ENCODE data around the gene KLHDC10. TPM values are rescaled to one million over a fixed set of nuclear protein-coding genes. Genes with fewer than 3 reads are reported as not detected.

KLHDC10 gene
- total and polyA plus RNA-seq, 9 donors = 33.3 to 45.7 (median 41.4) TPM

DNA sequence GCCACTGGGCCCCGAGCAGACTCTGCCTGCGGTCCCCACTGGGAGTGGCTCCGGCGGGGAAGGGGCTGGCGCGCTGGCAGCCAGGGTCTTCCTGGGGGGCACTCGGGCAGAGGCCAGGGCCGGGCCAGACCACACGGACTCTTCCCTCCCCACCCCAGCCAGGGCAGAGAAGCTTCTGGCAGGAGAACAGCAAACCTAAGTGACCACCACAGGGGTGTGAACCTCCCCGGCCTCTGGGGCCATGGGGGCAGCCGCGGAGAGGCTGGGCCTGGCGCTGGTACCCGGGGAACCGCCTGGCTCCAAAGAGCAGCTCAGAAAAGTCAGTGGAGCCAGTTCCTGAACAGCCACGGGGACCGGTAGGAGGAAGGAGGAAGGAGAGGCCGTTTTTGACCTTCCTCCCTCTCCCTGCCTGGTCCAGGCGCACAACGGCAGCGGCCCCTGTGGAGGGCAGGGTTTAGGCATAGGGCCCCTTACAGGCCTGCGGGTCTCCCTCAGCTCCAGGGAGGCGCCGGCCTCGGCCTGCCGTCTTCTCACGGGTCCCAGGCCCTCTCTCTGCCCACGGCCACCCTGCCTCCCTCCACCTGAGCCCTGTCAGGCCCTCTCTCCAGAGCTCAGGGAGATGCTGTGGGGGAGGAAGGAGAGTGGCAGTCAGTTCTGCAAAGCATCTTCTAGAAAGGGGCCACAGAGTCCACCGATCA, 83.0 kb downstream of the KLHDC10 start:
- no peak for DNase-seq
- Histone ChIP-seq H3K36me3 (ENCODE audit: control insufficient read depth, insufficient read depth, low read length) (peaks cover 5% of the 10 kb centered on the region), H3K27me3 (ENCODE audit: control insufficient read depth, insufficient read depth, low read length) (no peaks in the 10 kb centered on the region), H3K9me3 (replicated peaks; ENCODE audit: control insufficient read depth, low read depth, low read length) (peaks cover 2% of the 10 kb centered on the region), H3K27ac (ENCODE audit: low read length) (peak overlapping the region; percentile 54), H3K4me1 (ENCODE audit: control insufficient read depth, insufficient read depth, low read length) (peaks cover 44% of the 10 kb centered on the region), H3K4me3 (ENCODE audit: low read length) (no peak overlapping the region)
- 25% methylated on average over 11 of the region's 29 CpGs for WGBS (ENCODE audit: insufficient coverage)

DNA sequence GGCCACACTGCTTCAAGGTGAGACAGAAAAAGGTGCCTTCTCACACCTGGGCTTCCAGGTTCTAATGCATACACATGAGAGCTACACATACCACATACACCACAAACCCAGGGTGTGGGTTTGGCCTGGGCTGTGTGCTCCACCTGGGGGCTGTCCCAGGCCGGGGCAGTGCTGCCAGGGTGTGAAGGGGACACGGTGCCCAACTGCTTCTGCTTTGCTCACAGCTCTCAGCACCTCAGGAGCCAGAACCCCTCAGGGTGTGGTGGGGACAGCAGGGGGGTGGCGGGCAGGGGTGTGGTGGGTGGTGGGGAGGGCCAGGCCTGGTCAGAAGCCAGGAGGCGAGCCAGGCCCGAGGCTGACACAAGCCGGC, 83.8 kb downstream of the KLHDC10 start:
- Histone ChIP-seq H3K9me3 (replicated peaks; ENCODE audit: control insufficient read depth, low read depth, low read length) (peaks cover 2% of the 10 kb centered on the region), H3K4me1 (ENCODE audit: control insufficient read depth, insufficient read depth, low read length) (peaks cover 37% of the 10 kb centered on the region), H3K36me3 (ENCODE audit: control insufficient read depth, insufficient read depth, low read length) (peaks cover 5% of the 10 kb centered on the region), H3K27me3 (ENCODE audit: control insufficient read depth, insufficient read depth, low read length) (no peaks in the 10 kb centered on the region), H3K27ac (ENCODE audit: low read length) (peak overlapping the region; percentile 54), H3K4me3 (ENCODE audit: low read length) (no peak overlapping the region)
- no peak for DNase-seq
- 58% methylated on average over 4 of the region's 6 CpGs for WGBS (ENCODE audit: insufficient coverage)

DNA sequence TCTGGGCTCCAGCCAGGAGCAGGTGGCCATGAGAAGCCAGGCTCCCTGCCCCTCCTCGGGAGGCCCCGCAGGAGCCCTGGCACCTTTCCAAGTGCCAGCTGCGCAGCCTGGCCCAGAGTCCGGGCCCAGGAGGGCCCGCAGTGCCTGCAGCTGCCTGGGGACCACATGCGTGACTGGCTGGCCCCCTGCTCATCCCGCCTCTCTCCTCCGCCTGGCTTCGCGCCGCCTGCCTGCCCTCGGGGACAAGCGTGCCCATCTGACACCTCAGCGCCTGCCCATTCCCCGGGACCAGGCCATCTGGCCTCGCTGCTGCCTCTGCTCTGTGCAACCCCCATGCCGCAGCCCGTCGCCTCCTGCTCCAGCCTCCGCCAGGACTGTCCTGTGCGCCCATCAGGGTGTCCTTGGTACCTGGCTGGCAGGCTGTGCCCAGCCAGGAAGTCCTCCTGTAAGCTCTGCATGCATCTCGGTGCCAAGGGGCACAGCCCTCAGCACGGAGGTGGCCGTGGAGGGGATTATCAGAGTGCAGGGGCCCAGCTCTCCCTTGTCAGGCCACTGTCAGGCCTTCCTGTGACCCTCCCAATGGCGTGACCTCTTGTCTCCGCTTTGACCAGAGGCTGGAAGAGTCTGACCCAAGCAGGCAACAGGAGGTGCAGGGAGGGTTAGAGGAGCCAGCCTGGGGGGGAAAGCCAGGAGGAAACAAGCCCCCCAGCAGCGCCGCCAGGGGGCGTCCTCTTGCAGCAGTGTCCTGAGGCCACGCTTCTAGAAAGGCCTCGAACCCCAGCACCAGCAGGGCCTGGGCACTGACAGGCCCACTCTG, 84.4 kb downstream of the KLHDC10 start:
- peaks cover 5% of the 10 kb centered on the region for H3K36me3 ChIP-seq (ENCODE audit: control insufficient read depth, insufficient read depth, low read length)
- peaks cover 2% of the 10 kb centered on the region for H3K9me3 ChIP-seq (replicated peaks; ENCODE audit: control insufficient read depth, low read depth, low read length)
- peak overlapping the region; percentile 31 for H3K27ac ChIP-seq (ENCODE audit: low read length)
- no peaks in the 10 kb centered on the region for H3K27me3 ChIP-seq (ENCODE audit: control insufficient read depth, insufficient read depth, low read length)
- peaks cover 31% of the 10 kb centered on the region for H3K4me1 ChIP-seq (ENCODE audit: control insufficient read depth, insufficient read depth, low read length)
- peak; percentile 88 for DNase-seq
- WGBS (ENCODE audit: insufficient coverage) = 74% methylated on average over 31 of the region's 31 CpGs
- H3K4me3 ChIP-seq (ENCODE audit: low read length) = no peak overlapping the region

DNA sequence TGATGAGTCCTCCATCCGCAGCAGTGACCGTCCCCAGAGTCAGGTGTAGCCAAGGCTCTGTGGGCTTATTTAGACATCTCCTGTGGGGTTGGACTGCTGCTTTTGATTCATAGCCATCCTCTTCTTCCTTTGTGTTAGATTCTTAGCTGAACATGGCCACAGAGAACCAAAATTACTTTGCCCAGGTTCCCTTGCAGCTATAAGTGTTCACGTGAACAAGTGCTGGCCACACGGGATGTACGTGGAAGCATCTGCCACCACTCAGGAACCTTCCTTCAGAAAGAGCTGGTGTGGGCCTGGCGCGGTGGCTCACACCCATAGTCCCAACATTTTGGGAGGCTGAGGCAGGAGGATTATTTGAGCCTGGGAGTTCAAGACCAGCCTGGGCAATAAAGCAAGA, 85.8 kb downstream of the KLHDC10 start:
- DNase-seq = no peak
- Histone ChIP-seq H3K27me3 (ENCODE audit: control insufficient read depth, insufficient read depth, low read length) (no peaks in the 10 kb centered on the region), H3K4me3 (ENCODE audit: low read length) (no peak overlapping the region), H3K4me1 (ENCODE audit: control insufficient read depth, insufficient read depth, low read length) (peaks cover 30% of the 10 kb centered on the region), H3K27ac (ENCODE audit: low read length) (no peak overlapping the region), H3K9me3 (replicated peaks; ENCODE audit: control insufficient read depth, low read depth, low read length) (peaks cover 2% of the 10 kb centered on the region), H3K36me3 (ENCODE audit: control insufficient read depth, insufficient read depth, low read length) (peaks cover 14% of the 10 kb centered on the region)
- WGBS (ENCODE audit: insufficient coverage) = 100% methylated on average over 3 of the region's 7 CpGs

DNA sequence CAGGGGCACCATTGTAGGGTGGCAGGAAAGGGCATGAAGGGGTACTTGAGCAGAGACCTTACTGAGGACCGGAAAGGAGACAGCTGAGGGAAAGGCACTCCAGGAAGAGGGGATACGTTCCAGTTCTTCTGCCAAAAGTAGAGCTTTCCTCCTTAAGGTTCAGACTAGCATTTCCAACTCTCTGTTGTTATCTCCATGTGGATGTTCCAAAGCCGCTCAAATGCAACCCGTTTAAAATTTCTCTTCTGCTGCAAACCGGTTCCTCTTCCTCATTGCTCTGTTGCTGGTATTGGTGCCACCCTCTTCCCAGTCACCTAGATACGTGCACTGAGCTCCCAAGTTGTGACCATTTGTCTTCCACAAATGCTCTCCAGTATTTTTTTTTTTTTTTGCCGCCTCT, 87.4 kb downstream of the KLHDC10 start:
- Histone ChIP-seq H3K4me1 (ENCODE audit: control insufficient read depth, insufficient read depth, low read length) (peaks cover 28% of the 10 kb centered on the region), H3K36me3 (ENCODE audit: control insufficient read depth, insufficient read depth, low read length) (peaks cover 26% of the 10 kb centered on the region), H3K27me3 (ENCODE audit: control insufficient read depth, insufficient read depth, low read length) (no peaks in the 10 kb centered on the region), H3K9me3 (replicated peaks; ENCODE audit: control insufficient read depth, low read depth, low read length) (peaks cover 2% of the 10 kb centered on the region), H3K27ac (ENCODE audit: low read length) (no peak overlapping the region), H3K4me3 (ENCODE audit: low read length) (no peak overlapping the region)
- WGBS (ENCODE audit: insufficient coverage) = 83% methylated on average over 6 of the region's 7 CpGs
- no peak for DNase-seq

DNA sequence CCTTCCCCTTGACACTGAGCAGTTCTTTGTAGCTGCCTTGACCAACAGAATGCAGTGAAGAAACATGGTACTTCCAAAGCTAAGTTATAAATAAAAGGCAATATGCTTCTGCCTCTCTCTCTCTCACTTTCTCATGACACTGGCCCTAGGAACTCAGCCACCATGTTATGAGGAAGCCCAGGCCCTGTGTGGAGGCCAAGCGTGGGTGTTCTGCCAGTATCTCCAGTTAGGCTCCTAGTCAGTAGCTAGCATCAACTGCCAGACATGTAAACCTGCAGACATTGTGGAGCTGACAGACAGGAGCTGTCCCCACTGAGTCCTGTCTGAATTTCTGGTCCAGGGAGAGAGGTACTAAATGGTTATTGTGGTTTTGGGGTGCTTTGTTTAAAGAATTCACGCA, 89.7 kb downstream of the KLHDC10 start:
- Histone ChIP-seq H3K27ac (ENCODE audit: low read length) (no peak overlapping the region), H3K27me3 (ENCODE audit: control insufficient read depth, insufficient read depth, low read length) (no peaks in the 10 kb centered on the region), H3K4me3 (ENCODE audit: low read length) (no peak overlapping the region), H3K4me1 (ENCODE audit: control insufficient read depth, insufficient read depth, low read length) (peaks cover 6% of the 10 kb centered on the region), H3K36me3 (ENCODE audit: control insufficient read depth, insufficient read depth, low read length) (peaks cover 33% of the 10 kb centered on the region), H3K9me3 (replicated peaks; ENCODE audit: control insufficient read depth, low read depth, low read length) (peaks cover 2% of the 10 kb centered on the region)
- DNase-seq = no peak
- WGBS (ENCODE audit: insufficient coverage) = 79% methylated on average over 2 of the region's 2 CpGs

DNA sequence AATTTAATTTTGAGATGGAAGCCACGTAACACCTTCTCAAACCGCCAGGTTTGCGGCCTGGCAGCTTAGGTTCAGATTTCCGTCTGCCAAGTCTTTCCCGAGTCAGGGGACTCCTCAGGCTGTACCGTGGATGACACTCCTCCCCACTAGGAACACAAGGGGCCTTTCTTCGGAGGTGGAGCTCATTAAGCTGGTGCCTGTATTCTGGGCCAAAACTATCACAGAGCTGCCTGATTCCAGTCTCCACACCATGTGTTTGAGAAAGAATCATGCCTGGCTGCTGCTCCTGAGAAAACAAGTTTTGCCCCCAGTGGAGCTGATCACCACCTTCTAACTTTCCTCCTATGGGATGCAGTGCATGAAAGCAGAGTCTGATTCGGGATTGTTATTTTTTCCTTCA, 90.1 kb downstream of the KLHDC10 start:
- peaks cover 2% of the 10 kb centered on the region for H3K9me3 ChIP-seq (replicated peaks; ENCODE audit: control insufficient read depth, low read depth, low read length)
- peaks cover 2% of the 10 kb centered on the region for H3K4me1 ChIP-seq (ENCODE audit: control insufficient read depth, insufficient read depth, low read length)
- H3K27ac ChIP-seq (ENCODE audit: low read length) = no peak overlapping the region
- H3K4me3 ChIP-seq (ENCODE audit: low read length) = no peak overlapping the region
- peaks cover 33% of the 10 kb centered on the region for H3K36me3 ChIP-seq (ENCODE audit: control insufficient read depth, insufficient read depth, low read length)
- no peaks in the 10 kb centered on the region for H3K27me3 ChIP-seq (ENCODE audit: control insufficient read depth, insufficient read depth, low read length)
- no peak for DNase-seq
- WGBS (ENCODE audit: insufficient coverage) = 83% methylated on average over 4 of the region's 8 CpGs

DNA sequence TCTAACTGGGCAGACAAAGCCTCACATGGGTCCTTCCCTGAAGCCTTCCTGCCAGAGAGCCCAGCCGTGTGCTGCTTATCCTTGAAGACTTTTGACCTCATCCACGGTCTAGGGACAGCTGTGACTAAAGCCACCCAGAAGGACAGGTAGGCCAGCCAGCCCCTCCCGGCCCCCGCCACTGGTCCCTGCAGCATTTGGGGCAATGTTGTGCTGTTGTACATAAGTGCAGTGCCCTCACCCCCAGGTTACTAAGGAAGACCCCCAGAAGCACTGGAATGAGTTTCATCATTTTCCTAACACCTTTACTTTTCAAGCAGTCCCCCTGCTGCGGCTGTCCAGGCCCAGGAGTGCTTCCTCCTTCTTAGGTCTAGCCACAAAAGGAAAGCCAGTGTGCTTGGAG, 91.9 kb downstream of the KLHDC10 start:
- 87% methylated on average over 3 of the region's 5 CpGs for WGBS (ENCODE audit: insufficient coverage)
- peaks cover 33% of the 10 kb centered on the region for H3K36me3 ChIP-seq (ENCODE audit: control insufficient read depth, insufficient read depth, low read length)
- no peak for DNase-seq

DNA sequence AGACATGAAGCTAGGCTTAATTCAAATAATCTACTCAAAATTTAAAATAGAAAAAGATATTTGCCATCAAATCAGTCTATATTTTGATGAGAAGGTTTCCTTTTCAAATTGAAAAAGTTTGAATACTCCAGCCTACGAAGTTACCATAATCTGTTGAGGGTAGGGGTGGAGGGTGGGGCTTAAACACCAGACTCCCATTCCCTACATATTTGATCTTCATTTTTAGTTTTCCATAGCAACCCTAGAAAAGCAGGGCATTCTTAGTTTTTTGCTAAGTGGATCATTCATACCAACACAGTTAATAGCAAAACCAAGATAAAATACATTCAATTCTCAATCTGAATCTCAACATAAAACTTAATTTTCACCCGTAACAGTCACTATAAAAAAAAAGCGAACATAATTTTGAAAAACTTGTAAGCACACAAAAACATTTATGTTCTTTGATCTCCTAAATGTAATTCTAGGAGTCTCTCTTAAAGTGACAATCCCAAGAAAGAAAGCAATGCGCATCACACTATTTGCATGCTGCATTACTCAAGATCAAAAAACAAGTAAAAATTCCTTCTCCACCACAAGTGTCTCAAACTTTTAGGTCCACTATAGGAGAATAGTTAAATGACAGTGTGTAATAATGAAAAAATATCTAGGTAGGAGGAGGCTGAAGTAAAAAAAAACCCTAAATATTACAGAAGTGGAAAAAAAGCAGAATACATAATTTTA, 104.1 kb downstream of the KLHDC10 start:
- H3K27ac ChIP-seq (ENCODE audit: low read length) = no peak overlapping the region
- no peaks in the 10 kb centered on the region for H3K4me1 ChIP-seq (ENCODE audit: control insufficient read depth, insufficient read depth, low read length)
- DNase-seq = no peak
- no peaks in the 10 kb centered on the region for H3K9me3 ChIP-seq (replicated peaks; ENCODE audit: control insufficient read depth, low read depth, low read length)
- no peaks in the 10 kb centered on the region for H3K27me3 ChIP-seq (ENCODE audit: control insufficient read depth, insufficient read depth, low read length)
- H3K4me3 ChIP-seq (ENCODE audit: low read length) = no peak overlapping the region
- peaks cover 27% of the 10 kb centered on the region for H3K36me3 ChIP-seq (ENCODE audit: control insufficient read depth, insufficient read depth, low read length)
- WGBS (ENCODE audit: insufficient coverage) = no CpG with 5 or more reads among the region's 4 CpGs

More for the DNA sequence above, 91.9 kb downstream of the KLHDC10 start:
- Histone ChIP-seq H3K27me3 (ENCODE audit: control insufficient read depth, insufficient read depth, low read length) (no peaks in the 10 kb centered on the region), H3K9me3 (replicated peaks; ENCODE audit: control insufficient read depth, low read depth, low read length) (no peaks in the 10 kb centered on the region), H3K27ac (ENCODE audit: low read length) (no peak overlapping the region), H3K4me3 (ENCODE audit: low read length) (no peak overlapping the region), H3K4me1 (ENCODE audit: control insufficient read depth, insufficient read depth, low read length) (no peaks in the 10 kb centered on the region)

DNA sequence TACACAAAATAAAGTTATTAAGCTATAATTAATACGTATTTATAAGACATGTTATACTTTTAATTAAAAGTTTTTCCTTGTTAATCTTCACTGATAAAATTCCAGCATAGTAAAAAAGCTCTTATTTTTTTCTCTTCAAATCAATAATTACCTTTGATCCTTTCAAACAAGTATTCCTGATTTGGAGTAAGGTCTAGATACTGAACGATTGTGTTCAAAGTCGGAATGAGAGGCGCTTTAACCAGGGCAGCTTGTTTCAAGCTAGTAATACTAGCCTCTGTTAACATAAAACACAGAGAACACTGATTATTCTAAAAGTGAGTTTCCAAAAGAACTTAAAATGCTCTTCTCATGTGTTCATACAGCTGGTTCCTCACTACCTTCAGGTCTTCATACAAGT, 107.9 kb downstream of the KLHDC10 start:
- DNase-seq = no peak
- Histone ChIP-seq H3K4me1 (ENCODE audit: control insufficient read depth, insufficient read depth, low read length) (no peaks in the 10 kb centered on the region), H3K36me3 (ENCODE audit: control insufficient read depth, insufficient read depth, low read length) (peaks cover 25% of the 10 kb centered on the region), H3K27ac (ENCODE audit: low read length) (no peak overlapping the region), H3K9me3 (replicated peaks; ENCODE audit: control insufficient read depth, low read depth, low read length) (no peaks in the 10 kb centered on the region), H3K27me3 (ENCODE audit: control insufficient read depth, insufficient read depth, low read length) (no peaks in the 10 kb centered on the region), H3K4me3 (ENCODE audit: low read length) (no peak overlapping the region)
- no CpG with 5 or more reads among the region's 4 CpGs for WGBS (ENCODE audit: insufficient coverage)
